ENCODE measurements around the gene IYD.
A peak's percentile ranks its signal among the peaks of the same experiment; 100 is the strongest.

The IYD gene

GRCh38 chr6:150333585-150333941 lies 35.2 kb upstream of the IYD start:
- TF ChIP-seq CTCF (IDR thresholded peaks at IDR 0.05; ENCODE audit: unreplicated experiment in 3 of 3) = no peak
- no peak overlapping the region for H3K4me3 Mint-ChIP-seq
- H3K27me3 Mint-ChIP-seq (ENCODE audit: low read depth) = peaks cover 22% of the 10 kb centered on the region
- H3K9me3 Mint-ChIP-seq = peaks cover 2% of the 10 kb centered on the region
- H3K36me3 Mint-ChIP-seq (ENCODE audit: low read depth) = no peaks in the 10 kb centered on the region
- H3K4me1 Mint-ChIP-seq = no peaks in the 10 kb centered on the region
- no peak overlapping the region for H3K27ac Mint-ChIP-seq

- Mint-ChIP-seq H3K27me3 (ENCODE audit: low read depth) (peaks cover 20% of the 10 kb centered on the region), H3K4me1 (no peaks in the 10 kb centered on the region), H3K4me3 (no peak overlapping the region), H3K27ac (no peak overlapping the region), H3K36me3 (ENCODE audit: low read depth) (no peaks in the 10 kb centered on the region), H3K9me3 (peaks cover 2% of the 10 kb centered on the region)
- TF ChIP-seq CTCF (IDR thresholded peaks at IDR 0.05; ENCODE audit: unreplicated experiment in 3 of 3) = peak; percentile 84 to 91 (median 85)
Observed at GRCh38 chr6:150334790-150335783, 33.7 kb upstream of the IYD start.

GRCh38 chr6:150336299-150336698 lies 32.5 kb upstream of the IYD start:
- Mint-ChIP-seq H3K27me3 (ENCODE audit: low read depth) (peaks cover 14% of the 10 kb centered on the region), H3K4me1 (no peaks in the 10 kb centered on the region), H3K36me3 (ENCODE audit: low read depth) (no peaks in the 10 kb centered on the region), H3K9me3 (peaks cover 2% of the 10 kb centered on the region), H3K4me3 (no peak overlapping the region), H3K27ac (no peak overlapping the region)
- TF ChIP-seq CTCF (IDR thresholded peaks at IDR 0.05; ENCODE audit: unreplicated experiment in 3 of 3) = no peak

GRCh38 chr6:150336708-150337107 lies 32.1 kb upstream of the IYD start:
- H3K9me3 Mint-ChIP-seq = peaks cover 2% of the 10 kb centered on the region
- H3K27ac Mint-ChIP-seq = no peak overlapping the region
- peaks cover 14% of the 10 kb centered on the region for H3K27me3 Mint-ChIP-seq (ENCODE audit: low read depth)
- no peaks in the 10 kb centered on the region for H3K36me3 Mint-ChIP-seq (ENCODE audit: low read depth)
- H3K4me1 Mint-ChIP-seq = no peaks in the 10 kb centered on the region
- H3K4me3 Mint-ChIP-seq = no peak overlapping the region
- TF ChIP-seq CTCF (IDR thresholded peaks at IDR 0.05; ENCODE audit: unreplicated experiment in 3 of 3) = no peak

DNA sequence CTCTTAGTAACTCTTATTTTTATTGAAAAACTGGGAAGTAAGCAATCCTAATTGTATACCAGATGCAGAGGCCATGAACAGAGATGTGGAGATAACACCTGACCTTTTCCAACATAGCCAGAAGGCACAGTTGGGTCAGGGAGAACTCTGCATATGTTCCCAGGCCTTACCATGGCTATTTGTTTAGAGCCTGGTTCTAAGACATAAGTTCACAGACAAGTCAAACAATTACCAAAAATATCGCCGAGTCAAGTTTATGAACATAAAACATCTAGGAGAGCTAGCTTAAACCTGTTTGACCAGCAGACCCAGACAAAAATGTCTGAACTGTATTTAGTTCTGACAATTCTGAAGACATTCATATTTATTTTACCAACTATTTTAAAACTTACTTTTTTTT lies 26.7 kb upstream of the IYD start:
- H3K36me3 Mint-ChIP-seq (ENCODE audit: low read depth) = no peaks in the 10 kb centered on the region

More for the DNA sequence above, 26.7 kb upstream of the IYD start:
- Mint-ChIP-seq H3K27ac (no peak overlapping the region), H3K27me3 (ENCODE audit: low read depth) (peaks cover 18% of the 10 kb centered on the region), H3K4me1 (no peaks in the 10 kb centered on the region), H3K4me3 (no peak overlapping the region), H3K9me3 (no peaks in the 10 kb centered on the region)
- TF ChIP-seq CTCF (IDR thresholded peaks at IDR 0.05; ENCODE audit: unreplicated experiment in 3 of 3) = no peak
